Activated CD4-positive, alpha-beta T cell treated with anti-CD3 and anti-CD28 coated beads for 4 hours (primary cell): Measurements from ENCODE around the gene PCDH8.

Experiments
- DNase-seq, 2 donors: peaks; one replicate each; pipeline ENCODE4 v3.0.0-alpha.2; 2020

Gene PCDH8

DNA sequence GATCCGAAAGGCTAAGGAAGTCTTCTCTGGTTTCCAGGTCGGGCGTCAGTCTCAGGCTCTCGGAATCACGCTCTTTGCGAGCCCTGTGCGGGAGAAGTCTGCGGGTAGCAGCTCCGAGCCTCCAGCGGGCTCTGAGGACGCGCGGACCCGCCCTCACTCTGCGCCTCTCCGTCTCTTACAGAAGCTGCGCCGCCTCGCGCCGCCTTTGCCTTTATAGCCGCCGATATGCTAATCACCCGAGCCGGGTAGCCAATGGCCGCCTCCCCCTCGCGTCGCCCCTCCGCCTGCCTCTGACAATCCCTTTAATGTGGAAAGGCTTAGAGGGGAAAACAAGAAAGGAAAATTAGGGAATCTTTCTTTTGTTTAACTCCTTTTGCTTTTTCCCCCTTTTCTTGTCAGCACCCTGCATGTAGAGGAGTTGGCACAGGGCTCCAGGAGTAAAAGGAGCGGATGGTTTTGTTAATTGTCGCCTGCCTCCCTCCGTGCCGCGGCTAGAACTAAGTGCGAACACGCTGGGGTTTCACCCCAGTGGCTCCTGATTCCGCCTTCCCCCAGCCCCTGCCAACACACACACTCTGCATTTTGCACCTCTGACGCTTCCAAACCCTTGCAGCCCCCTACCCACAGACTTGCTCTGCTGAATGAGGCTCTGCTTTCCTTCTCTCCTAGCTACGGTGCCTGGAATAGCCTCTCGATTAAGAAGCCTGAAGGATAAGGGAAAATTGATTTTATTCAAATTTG, at the start of gene PCDH8:
Gene PCDH8 (minus strand): TSS at position 186 of the 741 bp plus-strand sequence. CDS start 204 bp downstream, outside the sequence.
- DNase-seq, result no peak

DNA sequence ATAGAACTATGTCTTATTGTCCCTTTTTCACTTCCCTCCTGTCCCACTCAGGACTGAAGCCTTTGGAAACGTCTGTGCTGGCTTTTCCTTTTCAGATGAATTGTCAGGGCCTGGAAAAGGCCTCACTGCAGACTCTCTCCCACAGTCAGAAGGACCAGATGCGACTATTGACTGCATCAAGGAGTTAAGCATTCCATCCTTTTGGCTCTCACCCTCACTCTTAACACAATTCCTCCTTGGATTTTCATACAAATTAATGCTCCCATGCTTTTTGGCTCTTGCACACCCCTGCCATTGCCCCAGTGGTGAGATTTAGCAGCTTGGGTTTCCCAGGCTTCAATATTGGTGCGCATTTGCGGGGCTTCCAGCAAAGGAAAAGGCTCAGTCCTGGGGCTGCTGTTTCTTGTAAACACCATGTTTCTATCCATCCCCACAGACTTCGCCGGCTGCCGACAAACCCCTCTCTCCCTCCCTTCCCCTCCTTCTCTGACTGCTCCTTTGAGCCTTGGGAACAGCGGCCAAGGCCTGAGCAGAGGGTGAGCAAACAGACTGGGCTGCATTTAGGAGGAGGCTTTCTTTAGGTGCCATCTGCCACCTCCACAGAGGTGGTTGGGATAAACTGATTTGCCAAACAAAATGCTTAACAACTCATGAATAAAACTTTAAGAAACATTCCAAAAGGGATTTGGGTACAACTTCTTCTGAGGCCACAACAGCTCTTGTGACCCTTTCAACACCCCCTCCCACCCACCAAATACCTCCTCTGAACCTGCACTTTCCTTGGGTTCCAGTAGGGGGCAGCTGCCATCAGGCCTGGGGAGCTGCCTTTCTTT, 48.6 kb upstream of the PCDH8 start:
- no peak for DNase-seq

GRCh38 chr13:52894413-52894812, 46.0 kb upstream of the PCDH8 start:
- DNase-seq, result no peak

GRCh38 chr13:52892925-52893324, 44.5 kb upstream of the PCDH8 start:
- DNase-seq, result no peak

DNA sequence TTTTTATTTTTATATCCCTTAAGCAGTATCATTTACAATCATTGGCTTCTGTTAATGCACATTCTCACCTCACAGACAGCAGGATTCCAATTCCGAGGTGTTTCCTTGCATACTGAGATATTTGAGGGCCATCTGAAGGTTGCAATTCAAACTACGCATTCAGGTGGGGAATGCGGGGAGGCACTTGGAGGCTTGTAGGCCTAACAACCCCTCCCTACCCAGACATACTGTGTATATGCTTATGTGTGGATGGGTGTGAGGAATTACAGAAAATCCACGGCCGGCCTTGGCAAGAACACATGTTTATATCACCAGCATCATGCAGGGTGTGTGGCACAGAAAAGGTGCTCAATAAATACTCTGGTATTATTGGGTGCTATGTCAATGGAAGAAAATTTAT, 43.3 kb upstream of the PCDH8 start:
- no peak for DNase-seq

- no peak for DNase-seq
These were observed 38.7 kb upstream of the PCDH8 start for GRCh38 chr13:52887165-52887564.

- no peak for DNase-seq
These were observed 36.7 kb upstream of the PCDH8 start for GRCh38 chr13:52885141-52885540.

DNA sequence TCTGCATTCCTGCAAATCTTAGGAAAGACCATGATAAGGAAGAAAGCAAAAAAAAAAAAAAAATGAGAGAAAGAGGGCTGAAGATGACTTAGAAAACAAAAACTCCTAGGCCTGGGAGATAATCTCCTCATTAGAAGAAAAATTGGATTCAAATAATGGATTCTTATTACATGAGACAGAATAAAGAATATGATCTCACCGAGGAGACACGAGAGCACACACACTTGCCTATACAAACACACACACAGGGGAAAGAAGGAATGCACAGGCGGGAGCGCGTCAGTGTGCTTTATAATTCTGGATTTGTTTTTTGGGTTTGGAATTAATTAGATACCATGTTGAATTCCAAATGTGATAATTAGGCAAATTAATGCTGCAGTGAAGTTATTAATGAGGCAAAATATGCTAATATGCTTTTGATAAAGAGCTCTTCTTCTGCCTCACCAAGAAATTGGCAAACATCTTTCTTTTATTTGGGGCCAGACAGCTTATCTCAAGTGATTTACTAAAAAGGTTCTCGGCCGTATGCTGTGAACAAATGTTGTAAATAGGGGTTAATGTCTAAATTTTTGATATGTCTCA, 36.1 kb upstream of the PCDH8 start:
- no peak for DNase-seq

GRCh38 chr13:52882785-52883184, 34.3 kb upstream of the PCDH8 start:
- no peak for DNase-seq

GRCh38 chr13:52879950-52880741, 31.7 kb upstream of the PCDH8 start:
- DNase-seq, result no peak

DNA sequence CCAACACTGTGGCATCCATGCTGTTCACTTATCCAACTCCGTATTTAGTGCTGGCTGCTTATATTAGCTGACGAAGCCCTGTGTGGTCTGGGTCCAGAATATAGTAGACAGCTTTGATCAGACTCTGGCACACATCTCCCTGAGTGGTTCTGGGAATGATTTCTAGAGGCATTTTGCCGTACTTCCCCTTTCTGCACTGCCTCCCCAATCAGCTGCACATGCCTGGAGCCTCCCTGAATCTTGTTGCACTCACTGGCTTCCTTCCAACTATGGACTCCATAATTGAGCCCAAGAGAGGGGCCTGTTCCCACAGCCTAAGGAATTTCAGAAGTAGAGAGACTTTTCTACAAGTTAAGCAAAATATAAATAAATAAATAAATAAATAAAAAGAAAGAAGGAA, 30.4 kb upstream of the PCDH8 start:
- DNase-seq, result no peak

DNA sequence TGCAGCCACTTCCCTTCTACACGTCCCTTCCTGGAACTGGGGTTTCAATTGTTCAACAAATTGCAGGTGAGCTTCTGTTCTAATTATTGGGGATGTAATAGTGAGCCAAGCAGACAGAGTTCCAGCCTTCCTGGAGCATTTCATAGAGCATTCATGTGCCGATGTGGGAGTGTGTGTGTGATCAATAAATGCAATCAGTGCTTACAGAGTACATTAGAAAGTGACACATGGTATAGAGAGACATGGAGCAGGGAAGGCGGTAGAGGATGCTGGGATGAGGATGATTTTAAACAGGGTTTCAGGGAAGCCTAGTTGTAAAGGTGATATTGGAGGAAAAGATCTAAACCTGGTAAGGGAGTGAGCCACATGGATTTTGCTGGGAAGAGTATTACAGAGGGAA, 21.7 kb upstream of the PCDH8 start:
- no peak for DNase-seq

DNA sequence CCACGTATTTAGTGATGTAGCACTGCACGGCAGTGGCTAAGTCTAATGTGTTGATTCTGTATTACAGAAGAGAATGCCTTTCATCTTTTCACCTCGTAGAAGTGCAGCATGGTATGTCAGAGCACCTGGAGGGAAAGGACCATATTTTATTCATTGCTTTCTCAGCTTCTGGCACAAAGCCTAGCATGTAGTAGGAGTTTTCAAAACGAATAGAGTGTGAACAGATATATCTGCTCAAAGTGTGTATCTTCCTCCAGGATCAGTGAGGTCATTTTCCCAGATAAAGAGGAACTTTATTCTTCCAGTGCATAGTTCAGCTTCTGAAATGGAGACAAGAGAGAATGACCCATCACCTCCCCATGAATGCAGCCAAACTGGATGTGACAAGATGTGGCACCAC, 21.2 kb upstream of the PCDH8 start:
- no peak for DNase-seq

GRCh38 chr13:52869050-52869449, 20.6 kb upstream of the PCDH8 start:
- DNase-seq, result no peak

GRCh38 chr13:52868190-52868589, 19.8 kb upstream of the PCDH8 start:
- no peak for DNase-seq

GRCh38 chr13:52864941-52865340, 16.5 kb upstream of the PCDH8 start:
- DNase-seq, result no peak

DNA sequence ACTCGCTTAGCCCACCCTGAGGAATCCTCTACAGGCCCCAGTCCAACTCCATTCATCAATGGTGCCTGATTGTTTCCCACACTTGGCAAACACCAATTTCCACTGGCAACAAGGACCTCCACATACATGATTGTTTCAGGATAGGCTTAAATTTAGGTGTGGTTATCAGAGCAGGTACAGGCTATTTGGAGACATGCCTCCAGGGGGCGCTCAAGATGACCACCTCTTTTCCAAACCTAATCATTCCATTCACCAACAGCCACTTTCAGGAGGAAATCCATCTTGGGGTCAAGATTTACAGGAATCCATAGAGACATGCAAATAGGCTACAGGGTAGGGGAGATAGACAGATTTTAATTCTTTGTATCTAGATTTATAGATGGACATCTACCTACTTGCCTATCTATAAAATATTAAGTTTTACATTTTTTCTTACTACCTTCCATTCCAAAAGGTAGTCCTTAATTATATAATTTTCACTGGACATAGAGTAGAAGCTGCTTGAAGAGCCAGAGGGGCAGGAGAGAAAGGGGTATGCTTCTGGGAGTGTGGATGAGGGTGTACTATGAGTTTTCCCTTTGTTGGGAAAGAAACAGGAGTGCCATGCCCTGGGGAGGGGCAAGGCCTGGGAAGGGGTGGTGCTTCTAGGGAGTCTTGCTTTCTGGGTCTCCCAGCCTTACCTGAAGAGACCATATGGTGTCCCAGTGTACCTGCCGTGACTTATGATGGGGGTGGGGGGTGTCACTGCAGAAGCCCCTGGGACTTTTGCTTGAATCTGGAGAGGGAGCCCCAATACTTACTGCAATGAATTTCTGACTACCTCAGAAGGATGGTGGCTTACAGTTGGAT, 14.1 kb upstream of the PCDH8 start:
- DNase-seq, result no peak

DNA sequence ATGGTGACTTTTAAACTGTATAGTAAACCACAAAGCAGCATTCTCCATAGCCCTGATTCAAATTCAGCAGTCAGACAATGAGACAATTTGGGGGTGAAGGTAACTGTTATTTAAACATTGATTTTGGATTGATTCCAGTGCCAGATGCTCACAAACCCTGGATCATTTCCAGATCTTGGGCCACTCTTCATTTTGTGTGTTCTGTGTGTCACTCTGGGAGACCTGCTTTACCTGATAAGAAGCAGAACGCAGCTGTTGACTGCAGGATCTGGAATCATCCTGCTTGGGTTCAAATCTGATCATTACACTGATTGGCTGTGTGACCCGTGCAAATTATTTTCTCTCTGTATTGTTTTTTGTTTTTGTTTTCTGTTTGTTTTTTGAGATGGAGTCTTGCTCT, 4.0 kb upstream of the PCDH8 start:
- DNase-seq, result no peak

DNA sequence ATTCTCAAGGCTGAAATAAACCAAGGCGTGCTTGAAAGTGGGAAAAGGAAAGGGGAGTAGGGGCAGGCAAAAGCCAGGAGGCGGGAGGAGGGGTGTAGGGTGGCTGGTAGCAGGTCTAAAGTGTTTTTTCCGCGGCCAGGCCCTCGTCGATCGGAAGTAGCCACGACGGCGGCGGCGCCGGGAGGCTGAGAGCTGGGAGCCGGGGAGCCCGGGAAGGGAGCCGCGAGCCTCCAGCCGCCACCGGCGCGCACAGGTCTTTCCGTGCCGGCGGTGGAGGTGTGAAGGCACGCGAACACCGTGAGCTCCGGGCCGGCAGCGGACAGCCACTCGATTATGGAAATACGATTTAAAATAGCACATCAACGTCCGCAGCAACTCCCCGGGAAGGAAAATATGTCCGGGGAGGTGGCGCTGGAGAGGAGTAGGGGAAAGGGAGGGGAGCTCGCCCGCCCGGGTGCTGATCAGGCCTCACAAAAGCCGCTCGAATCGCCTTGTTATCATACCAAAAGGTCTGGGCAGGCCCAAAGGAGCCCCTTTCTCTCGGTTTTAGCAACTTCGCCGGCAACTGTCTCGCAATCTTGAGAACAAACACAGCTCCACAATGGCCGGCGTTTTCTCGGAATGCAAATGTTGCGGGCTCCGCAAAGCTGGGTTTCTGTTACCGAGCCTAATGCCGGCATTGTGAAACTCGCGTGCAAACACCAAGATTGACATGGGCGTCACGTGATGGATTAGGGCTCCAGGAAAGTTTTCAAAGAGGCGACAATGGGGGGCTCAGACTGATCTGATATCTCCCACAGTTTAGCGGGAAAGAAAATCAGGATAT, 2.9 kb upstream of the PCDH8 start:
- no peak for DNase-seq

DNA sequence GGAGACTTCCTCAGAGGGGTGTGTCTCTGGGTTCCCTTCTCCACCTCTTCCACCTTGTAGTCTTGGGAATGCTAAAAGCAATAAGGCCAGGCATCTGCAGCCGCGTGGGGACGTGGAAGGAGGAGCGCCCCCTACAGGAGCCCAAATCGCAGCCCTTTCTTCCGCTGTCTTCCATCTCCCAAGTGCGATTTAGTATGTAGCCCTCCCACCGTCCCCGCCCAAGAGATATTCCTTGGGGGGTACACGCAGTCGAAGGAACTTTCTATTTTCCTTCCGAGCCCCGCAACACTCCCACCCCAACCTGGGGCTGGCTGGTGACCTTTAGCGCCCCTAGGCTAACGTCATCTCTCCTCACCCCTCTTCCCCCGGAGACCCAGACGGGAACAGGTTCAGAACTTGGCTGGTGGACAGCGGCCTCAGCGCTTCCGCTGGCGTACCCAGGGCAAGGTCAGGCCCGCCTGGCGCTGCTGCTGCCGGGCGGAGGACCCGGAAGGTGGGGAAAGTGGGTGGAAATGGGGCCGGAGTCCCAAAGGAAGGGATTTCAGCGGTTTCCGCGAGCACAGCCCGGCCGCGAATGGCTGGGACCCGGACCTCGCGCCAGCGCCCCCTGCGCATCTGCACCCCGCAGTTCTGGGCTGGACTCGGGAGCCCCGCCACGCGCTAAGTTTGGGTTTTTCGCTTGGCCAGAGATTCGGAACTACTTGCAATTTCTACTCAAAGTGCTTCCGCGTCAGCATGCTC, 2.1 kb upstream of the PCDH8 start:
- DNase-seq, result no peak

DNA sequence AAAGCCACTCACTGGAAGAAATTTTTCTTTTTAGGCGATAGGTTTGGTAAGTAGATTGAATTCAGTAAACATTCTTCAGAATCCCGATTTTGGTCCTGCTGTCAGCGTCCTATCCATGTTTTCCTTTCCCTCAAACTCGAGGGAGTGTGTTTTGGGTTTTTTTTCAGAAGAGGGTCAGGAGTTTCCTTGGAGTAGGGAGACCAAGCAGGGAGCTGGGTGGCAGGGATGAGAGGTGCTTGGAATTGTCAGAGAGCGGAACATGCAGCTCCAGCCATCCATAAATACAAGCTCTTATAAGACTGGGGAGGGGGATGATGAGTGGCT, 1.6 kb upstream of the PCDH8 start:
- DNase-seq, result no peak
